KOPT-K1 (cell line): ENCODE results near the gene GALM.
"Not testable (repeated sequence)": the region's sequence is repeated elsewhere in the genome, so short reads cannot be mapped to it uniquely, and the experiment has no call there.

Experiments
- H3K27ac ChIP-seq: fragments of 200-600 bp; sonication (generic); 2 replicates; pipeline ENCODE4 v1.5.1; 2016; ENCODE audit warnings: antibody characterized with exemption, mild to moderate bottlenecking, low read depth, low read length; ENCODE audit not compliant: poor library complexity, severe bottlenecking
- H3K36me3 ChIP-seq: fragments of 200-600 bp; sonication (generic); 2 replicates; pipeline ENCODE4 v1.5.1; 2017; ENCODE audit warnings: antibody characterized with exemption, mild to moderate bottlenecking, low read length, moderate library complexity; ENCODE audit not compliant: insufficient read depth
- H3K9me3 ChIP-seq: fragments of 200-600 bp; sonication (generic); 2 replicates; pipeline ENCODE4 v1.5.1; 2017; ENCODE audit warnings: antibody characterized with exemption, low read length, mild to moderate bottlenecking; ENCODE audit not compliant: insufficient read depth, poor library complexity, severe bottlenecking

GALM gene

GRCh38 chr2:38728694-38729093 lies 62.8 kb downstream of the GALM start:
- peaks cover 48% of the 10 kb centered on the region for H3K36me3 ChIP-seq
- no peak overlapping the region for H3K27ac ChIP-seq
- H3K9me3 ChIP-seq: no peaks in the 10 kb centered on the region

- Histone ChIP-seq H3K36me3 (peaks cover 69% of the 10 kb centered on the region), H3K27ac (no peak overlapping the region), H3K9me3 (no peaks in the 10 kb centered on the region)
Observed at GRCh38 chr2:38731090-38731489, 65.2 kb downstream of the GALM start.

GRCh38 chr2:38731684-38732221 lies 65.8 kb downstream of the GALM start:
- H3K36me3 ChIP-seq: peaks cover 76% of the 10 kb centered on the region
- H3K27ac ChIP-seq: no peak overlapping the region
- H3K9me3 ChIP-seq: no peaks in the 10 kb centered on the region

DNA sequence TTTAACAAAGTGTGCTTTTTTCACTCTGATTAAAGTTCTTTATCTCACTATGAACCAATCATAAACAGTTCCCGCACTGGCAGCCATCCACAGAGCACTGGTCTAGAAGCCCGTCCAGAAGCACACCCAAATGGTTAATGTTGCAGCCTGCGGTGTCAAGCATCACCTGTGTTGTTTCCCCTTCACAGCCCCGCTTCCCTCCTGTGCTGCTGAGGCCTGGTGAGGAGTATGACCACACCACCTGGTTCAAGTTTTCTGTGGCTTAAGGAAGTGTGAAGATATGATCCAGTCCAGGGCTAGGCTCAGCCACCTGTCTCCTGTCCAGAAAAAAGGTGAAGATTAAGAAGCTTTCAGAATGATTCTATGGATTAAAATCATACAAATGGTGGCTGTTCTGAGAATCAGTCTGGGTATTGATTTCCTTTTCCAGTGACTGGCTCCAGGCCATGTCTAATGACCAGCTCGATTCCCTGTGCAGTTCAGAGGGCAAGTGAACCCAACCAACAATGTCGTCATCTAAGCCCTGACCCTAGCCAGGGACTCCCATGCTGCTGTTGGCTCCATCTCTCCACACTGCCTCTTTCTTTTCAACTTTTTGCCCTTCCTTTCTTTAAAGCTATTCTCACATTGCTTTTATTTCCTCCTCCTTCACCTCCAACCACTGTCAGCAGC lies 67.5 kb downstream of the GALM start:
- Histone ChIP-seq H3K9me3 (no peaks in the 10 kb centered on the region), H3K36me3 (peaks cover 89% of the 10 kb centered on the region), H3K27ac (no peak overlapping the region)

GRCh38 chr2:38734299-38735058 lies 68.6 kb downstream of the GALM start:
- H3K27ac ChIP-seq: no peak overlapping the region

DNA sequence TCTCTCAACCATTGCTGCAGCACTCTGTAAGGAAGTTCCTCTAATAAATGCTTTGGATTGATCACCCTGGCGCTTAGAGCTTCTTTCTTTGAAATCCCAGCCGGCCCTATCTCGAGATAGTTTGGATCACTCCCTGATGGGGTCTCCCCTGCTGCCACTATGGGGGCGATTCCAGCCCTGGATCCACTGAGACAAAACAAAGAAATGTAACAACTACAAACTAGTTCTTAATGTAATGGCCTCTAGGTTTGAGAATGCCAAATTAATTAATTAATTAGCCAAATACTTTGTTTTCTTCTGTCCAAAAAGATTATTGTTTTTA lies 70.0 kb downstream of the GALM start:
- no peaks in the 10 kb centered on the region for H3K9me3 ChIP-seq
- peaks cover 97% of the 10 kb centered on the region for H3K36me3 ChIP-seq
- no peak overlapping the region for H3K27ac ChIP-seq

More at GRCh38 chr2:38734299-38735058, 68.6 kb downstream of the GALM start:
- peaks cover 97% of the 10 kb centered on the region for H3K36me3 ChIP-seq
- H3K9me3 ChIP-seq: no peaks in the 10 kb centered on the region

GRCh38 chr2:38737000-38737698 lies 71.2 kb downstream of the GALM start:
- H3K9me3 ChIP-seq, H3K27ac ChIP-seq: not testable (repeated sequence)
- peaks cover 97% of the 10 kb centered on the region for H3K36me3 ChIP-seq

GRCh38 chr2:38737925-38738324 lies 72.0 kb downstream of the GALM start:
- H3K27ac ChIP-seq: no peak overlapping the region
- H3K9me3 ChIP-seq: no peaks in the 10 kb centered on the region
- peaks cover 97% of the 10 kb centered on the region for H3K36me3 ChIP-seq

GRCh38 chr2:38739524-38739923 lies 73.6 kb downstream of the GALM start:
- Histone ChIP-seq H3K27ac (no peak overlapping the region), H3K36me3 (peaks cover 98% of the 10 kb centered on the region)

GRCh38 chr2:38740851-38741731 lies 75.2 kb downstream of the GALM start:
- H3K9me3 ChIP-seq: no peaks in the 10 kb centered on the region
- H3K36me3 ChIP-seq: peaks cover 100% of the 10 kb centered on the region
- no peak overlapping the region for H3K27ac ChIP-seq

More at GRCh38 chr2:38739524-38739923, 73.6 kb downstream of the GALM start:
- no peaks in the 10 kb centered on the region for H3K9me3 ChIP-seq

- Histone ChIP-seq H3K36me3 (peaks cover 100% of the 10 kb centered on the region), H3K9me3 (no peaks in the 10 kb centered on the region), H3K27ac (no peak overlapping the region)
Observed at GRCh38 chr2:38742797-38743559, 77.1 kb downstream of the GALM start.

GRCh38 chr2:38743672-38744398 lies 77.9 kb downstream of the GALM start:
- Histone ChIP-seq H3K9me3 (no peaks in the 10 kb centered on the region), H3K27ac (no peak overlapping the region), H3K36me3 (peaks cover 100% of the 10 kb centered on the region)

DNA sequence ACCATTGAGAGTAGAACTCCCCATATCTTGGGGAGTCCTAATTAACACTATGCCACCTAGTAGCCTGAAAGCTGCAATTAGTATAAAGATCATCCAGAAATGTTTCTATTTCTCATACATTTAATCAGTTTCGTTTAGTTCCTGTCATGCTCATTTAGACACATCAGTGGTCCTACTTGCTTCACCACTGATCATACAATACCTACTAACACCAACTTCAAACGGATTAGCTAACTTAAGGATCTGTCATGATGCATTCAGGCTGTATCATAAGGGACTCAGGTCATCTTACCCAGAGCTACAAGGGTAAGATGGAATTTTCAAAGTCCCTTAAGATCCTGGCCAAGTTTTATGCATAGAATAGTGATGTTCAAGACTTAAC lies 78.5 kb downstream of the GALM start:
- H3K9me3 ChIP-seq: no peaks in the 10 kb centered on the region
- no peak overlapping the region for H3K27ac ChIP-seq
- peaks cover 100% of the 10 kb centered on the region for H3K36me3 ChIP-seq
